H54 (cell line): Measurements from ENCODE around the gene PARVB.

Source experiments
- DNase-seq: peaks from one replicate; pipeline ENCODE4 v3.0.0; 2011; ENCODE audit warnings: low spot score, mixed read lengths; ENCODE audit not compliant: insufficient read length
- FAIRE-seq: peaks from 3 replicates; lab custom pipeline; 2011; peaks lifted over from hg19 to GRCh38; lab: Jason Lieb, UNC
- POLR2A ChIP-seq: IDR thresholded peaks from 2 replicates; pipeline ENCODE4 v1.6.1; 2011; ENCODE audit warnings: low read depth, mild to moderate bottlenecking, low read length

Gene PARVB

DNA sequence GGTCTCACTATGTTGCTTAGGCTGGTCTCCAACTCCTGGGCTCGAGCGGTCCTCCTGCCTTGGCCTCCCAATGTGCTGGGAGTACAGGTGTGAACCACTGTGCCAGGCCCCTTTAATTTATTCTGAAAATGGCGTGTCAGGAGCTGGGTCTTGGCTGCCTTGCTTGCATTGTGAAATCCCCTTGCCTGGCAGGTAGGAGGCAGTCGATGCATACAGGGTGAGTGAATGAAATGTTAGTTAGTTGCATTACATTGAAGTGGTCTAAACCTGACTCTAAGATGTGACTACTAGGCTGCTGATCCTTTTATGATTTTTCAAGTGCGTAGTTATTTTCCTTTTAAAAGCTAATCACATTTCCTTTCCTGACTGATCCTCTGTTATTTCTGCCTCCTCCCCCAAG lies 42.9 kb downstream of the PARVB start:
- FAIRE-seq: no peak
- no peak for DNase-seq
- no peak for TF ChIP-seq POLR2A

GRCh38 chr22:44067901-44068300 lies 43.8 kb downstream of the PARVB start:
- FAIRE-seq: no peak
- no peak for DNase-seq
- no peak for TF ChIP-seq POLR2A

GRCh38 chr22:44068422-44069191 lies 44.5 kb downstream of the PARVB start:
- FAIRE-seq (no peak), DNase-seq (no peak)
- no peak for TF ChIP-seq POLR2A

DNA sequence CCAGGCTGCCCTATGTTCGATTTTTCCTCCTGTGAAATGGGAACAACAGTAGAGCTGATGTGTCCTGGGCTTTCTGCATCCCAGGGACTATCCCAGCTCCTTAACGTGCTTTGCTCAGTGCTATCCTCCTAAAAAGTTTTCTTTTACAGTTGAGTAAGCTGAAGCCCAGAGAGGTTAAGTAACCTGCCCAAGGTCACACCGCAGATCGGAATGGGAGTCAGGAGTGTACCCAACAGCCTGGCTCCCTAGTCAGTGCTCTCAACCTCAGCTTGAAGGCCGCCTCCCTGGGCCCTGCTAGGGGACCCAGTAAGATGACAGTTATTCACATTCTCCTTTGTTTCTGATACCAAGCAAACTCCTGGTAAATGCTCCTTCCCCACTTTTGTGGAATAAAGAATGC lies 45.9 kb downstream of the PARVB start:
- no peak for DNase-seq
- no peak for TF ChIP-seq POLR2A
- no peak for FAIRE-seq

DNA sequence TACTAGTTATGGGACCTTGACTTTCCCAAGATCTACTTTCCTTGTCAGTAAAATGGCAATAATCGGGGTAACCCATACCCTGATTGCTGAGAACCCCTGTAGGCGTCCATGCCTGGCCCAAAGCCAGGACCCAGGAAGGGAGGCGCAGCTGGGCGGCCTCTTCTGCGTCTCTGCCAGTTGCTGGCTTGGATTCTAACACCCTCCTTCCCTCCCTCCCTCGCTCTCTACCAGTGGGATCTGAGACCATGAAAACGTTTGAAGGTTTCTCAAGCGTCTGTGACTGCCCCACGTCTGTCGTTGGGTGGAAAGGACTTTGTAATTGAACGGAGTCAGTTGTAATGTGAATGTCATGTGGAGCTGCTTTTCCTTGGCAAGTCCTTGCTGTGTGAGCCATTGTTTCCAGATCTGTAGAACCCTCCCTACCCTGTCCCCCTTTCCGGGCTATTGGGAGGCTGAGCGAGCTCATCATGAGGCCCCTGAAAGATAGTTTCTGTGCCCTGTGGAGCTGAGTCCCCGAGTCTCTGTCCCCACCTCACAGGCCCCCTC lies 47.8 kb downstream of the PARVB start:
- TF ChIP-seq POLR2A: no peak
- FAIRE-seq (no peak), DNase-seq (no peak)

DNA sequence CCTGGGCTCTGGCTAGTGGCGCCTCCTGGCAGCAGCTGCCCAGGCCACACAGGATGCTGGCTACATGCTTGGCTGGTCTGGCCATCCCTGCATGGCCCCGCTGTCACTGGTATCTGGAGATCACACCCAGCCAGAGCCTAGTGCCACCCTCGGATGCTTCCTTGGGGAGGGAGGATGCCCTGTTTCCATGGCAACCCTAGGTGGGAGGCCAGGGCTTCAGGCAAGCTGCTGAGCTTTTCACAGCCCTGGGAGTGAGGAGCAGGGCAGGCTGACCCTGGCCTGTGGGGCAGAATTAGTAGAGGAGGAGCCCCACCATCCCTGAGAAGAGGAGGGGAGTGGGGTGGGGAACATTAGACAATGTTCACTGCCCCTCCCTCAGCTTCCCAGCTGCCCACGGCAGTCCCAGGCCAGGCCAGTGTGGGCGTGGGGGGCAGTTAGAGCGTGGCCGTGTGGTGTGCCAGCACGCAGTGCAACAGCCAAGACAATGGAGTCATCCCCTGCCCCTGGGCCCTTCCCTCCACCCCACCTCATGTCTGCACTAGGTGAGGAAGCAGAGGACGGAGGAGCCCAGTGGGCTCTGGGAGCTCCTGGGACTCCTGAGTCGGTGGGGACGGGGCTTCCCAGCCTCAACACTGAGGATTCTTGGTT lies 50.4 kb downstream of the PARVB start:
- no peak for DNase-seq
- no peak for TF ChIP-seq POLR2A
- FAIRE-seq: no peak

GRCh38 chr22:44075022-44075421 lies 50.9 kb downstream of the PARVB start:
- no peak for TF ChIP-seq POLR2A
- FAIRE-seq (no peak), DNase-seq (no peak)

DNA sequence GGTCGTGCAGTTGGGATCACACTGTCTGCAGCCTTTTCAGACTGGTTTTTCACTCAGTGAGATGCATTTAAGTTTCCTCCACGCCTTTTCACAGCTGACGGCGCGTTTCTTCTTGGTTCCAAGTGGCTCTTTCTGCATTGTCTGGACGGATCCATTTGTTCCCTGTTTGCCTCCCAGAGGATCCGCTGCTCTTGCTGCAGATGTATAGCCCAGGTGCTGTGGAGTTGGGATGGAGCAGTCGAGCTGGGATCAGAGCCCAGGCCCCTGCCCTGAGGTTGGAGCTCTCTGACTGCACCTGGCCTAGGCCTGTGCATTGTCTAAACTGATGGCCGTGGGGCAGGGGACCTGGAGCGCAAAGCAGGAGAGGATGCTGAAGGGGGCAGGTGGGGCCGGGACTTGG lies 51.6 kb downstream of the PARVB start:
- FAIRE-seq (no peak), DNase-seq (no peak)
- no peak for TF ChIP-seq POLR2A

DNA sequence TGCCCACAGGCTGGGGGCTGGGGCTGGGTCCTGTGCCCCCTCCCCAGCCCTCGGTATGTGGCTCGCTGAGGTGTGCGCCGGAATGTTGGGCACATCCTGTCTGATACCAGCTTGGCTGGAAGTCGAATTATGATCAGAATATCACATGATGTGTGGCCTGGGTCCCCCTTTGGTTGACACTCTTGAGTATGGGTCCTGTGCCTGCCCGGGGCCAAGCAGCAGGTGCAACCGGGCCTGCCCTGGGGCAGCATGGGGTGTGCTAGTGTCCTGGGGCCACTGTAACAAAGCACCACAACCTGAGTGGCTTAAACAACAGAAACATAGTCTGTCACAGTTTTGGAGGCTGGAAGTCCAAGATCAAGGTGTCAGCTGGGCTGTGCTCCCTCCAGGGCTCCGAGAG lies 52.7 kb downstream of the PARVB start:
- FAIRE-seq: no peak
- no peak for DNase-seq
- no peak for TF ChIP-seq POLR2A

DNA sequence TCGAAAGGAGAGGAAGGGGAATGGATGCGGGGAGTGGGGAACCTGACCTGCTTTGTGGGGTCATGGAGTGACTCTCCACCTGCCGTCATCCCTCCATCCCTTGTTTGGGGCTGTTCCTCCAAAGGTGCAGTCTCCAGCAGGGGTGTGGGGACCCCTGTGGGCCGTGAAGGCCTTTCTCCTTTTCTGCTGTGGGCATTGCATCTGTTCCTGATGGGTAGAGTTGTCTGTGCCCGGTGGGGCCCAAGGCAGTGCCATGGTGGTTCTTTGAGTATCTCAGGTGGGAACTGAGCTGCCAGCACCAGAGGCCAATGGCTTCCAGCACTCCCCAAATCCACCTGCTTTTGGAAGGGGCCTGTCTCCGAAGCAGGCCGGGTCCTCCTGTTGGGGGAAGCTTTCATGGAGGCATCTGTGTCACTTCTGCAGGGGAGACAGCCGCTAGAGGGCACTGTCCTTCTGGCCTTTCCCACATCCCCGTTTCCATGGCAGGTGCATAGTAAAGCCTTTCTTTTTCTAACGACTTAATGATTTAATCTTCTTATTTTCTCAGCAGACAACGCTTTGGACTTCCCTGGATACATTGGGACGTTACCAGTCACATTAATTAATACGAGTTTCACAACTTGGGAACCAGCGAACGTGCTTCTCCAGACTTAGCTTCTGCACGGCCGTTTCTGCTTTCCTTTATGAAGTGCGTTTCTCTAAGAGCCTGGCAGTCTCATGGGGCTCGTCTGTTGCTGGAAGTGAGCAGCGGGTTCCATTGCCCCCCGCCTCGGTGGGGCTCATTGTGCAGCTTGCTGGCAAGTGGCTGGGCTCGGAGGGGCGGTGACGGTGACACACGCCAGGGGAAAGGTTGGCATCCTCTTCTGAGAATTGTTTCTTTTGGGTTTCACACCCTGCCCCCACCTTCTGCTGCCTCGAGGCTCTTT lies 57.1 kb downstream of the PARVB start:
- TF ChIP-seq POLR2A: no peak

DNA sequence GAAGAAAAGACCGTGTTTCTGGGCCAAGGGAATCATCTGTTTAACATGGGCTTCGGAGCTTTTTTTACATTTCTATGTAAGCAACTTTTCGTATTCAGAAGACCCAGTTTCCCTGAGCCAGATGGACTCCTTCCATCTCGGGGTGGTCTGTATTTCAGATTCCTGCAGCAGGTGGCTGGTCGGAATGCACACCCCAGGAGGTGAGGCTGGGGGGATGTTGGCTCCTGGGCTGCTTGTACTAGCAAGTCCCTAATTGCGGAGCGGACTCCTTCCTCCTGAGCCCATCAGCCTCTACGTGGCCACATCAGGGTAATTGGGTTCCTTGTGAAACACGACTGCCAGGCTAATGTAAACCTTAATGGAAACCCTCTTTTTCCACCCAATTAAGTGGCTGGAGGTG lies 58.7 kb downstream of the PARVB start:
- DNase-seq: no peak

More for the DNA sequence above, 57.1 kb downstream of the PARVB start:
- DNase-seq: peak; percentile 67
- peak; percentile 30 for FAIRE-seq

GRCh38 chr22:44084044-44084772 lies 60.1 kb downstream of the PARVB start:
- no peak for TF ChIP-seq POLR2A
- DNase-seq: no peak
- FAIRE-seq: no peak

More for the DNA sequence above, 58.7 kb downstream of the PARVB start:
- FAIRE-seq: no peak
- no peak for TF ChIP-seq POLR2A

DNA sequence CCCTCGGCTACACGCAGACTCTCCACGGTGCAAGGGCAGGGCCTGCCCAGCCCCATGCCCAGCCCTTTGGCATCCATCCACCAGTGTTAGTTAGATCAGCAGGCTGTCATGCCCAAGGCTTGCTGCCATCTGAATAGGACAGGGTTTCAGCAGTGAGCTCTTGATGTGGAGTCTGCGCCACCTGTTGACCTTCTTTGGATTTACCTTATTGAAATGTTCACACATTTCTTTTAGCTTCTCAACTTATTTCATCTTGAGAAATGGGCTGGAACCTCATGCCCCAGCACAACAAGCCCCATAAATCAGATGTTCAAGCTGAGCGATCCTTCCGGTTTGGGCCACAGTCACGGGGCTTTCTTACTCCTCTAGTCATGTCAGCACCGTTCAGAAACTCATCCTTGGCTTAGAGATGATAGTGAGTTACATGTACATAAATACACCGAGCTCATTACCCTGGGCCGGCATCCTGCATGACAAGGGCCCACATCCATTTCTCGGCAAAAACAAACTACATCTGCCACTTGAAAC lies 61.7 kb downstream of the PARVB start:
- FAIRE-seq (no peak), DNase-seq (peak; percentile 26)
- no peak for TF ChIP-seq POLR2A
